Fibroblast of skin of left biceps (primary cell): ENCODE data around the gene MMEL1.
"Not testable (repeated sequence)": the region's sequence is repeated elsewhere in the genome, so short reads cannot be mapped to it uniquely, and the experiment has no call there.

Experiments used
- DNase-seq, 2 experiments: peaks; one replicate each; pipeline ENCODE4 v3.0.0-alpha.2; 2013; ENCODE audit warnings: low read depth in 2 of 2

Gene MMEL1

DNA sequence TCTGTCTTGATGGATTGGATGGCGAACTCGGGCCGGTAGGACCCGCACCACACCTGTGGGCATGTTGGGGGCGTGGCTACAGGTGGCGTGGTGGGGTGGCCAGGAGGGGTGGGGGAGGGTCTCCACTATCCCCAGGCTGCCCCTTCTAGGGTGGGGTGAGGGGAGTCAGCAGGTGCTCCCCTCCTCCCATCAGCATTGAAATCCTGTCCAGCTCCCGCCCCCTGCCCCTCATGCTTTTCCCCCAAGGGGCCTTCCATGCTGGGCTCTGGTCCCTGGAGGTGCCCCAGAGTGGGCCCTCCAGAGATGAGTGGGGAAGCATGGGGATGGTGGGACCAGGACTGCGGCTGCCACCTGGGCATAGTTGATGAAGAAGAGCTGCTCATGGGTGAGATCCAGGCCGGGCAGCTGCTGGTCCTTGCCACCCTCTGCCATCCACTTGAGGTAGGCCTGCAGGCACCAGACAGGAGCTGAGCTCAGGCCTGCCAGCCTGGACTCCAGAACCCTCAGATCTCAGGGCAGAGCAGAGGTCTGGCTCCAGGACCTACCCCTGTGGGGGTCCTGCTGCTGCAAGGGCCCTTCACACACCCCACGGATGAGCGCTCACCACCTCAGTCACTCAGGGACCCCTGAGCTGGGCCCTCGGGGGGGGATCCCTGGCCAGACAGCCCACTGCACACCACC lies 41.1 kb downstream of the MMEL1 start:
- DNase-seq, result no peak

DNA sequence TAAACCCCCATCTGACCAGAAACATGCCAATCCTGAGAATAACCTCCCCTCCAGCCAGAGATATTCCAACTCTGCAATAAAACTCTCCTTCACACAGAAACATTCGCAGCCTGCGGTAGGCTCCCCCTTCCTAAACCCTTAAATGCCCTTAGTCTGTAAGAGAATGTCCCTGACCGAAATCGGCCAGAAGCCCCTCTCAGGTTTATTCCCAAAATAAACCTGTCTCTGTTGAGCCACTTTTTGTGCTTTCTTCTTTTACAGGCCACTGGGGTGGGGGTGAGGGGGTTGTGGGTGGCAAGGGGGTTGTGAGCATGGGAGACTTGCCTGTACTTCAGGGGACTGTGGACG lies 41.6 kb downstream of the MMEL1 start:
- no peak for DNase-seq

DNA sequence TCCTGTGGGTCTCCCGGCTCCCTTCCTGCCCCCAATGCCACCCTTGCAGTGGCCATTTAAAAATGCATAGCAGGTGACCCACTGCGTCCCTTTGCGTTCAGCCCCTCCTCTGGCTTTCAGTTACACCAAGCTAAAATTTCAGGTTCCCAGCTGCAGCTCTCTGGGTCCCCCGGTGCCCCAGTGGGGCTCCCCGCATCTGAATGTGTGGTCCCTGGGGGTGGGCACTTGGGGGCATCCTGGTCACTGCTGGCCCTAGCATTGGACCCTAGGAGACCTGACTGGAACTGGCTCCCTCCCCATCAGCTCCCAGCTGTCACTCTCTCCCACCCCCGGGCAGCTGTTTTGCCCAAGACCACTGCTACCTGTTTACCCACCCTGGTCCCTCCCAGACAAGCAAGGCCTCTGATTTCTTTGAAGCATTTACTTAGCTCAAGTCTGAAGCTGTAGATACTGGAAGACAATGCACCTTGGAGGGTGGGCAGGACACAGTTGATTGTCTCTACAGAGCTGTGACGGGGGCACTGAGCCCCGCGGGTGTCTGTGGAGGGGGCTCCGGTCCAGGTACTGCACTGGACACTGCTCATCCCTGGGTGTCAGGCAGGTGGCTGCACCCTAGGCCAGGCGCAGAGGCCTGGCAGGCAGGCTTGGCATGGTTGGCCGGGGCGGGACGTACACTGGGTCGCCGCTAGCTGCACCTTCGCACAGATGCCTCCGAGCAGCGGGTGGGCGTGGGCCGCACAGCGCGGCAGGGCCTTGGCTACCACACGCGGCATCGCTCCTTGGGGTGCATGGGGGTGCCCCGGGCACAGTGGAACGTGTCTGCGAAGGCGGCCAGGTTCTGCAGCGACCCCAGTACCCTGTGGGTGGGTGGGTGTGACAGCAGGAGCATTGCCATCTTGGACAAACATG lies 42.3 kb downstream of the MMEL1 start:
- DNase-seq, result no peak

DNA sequence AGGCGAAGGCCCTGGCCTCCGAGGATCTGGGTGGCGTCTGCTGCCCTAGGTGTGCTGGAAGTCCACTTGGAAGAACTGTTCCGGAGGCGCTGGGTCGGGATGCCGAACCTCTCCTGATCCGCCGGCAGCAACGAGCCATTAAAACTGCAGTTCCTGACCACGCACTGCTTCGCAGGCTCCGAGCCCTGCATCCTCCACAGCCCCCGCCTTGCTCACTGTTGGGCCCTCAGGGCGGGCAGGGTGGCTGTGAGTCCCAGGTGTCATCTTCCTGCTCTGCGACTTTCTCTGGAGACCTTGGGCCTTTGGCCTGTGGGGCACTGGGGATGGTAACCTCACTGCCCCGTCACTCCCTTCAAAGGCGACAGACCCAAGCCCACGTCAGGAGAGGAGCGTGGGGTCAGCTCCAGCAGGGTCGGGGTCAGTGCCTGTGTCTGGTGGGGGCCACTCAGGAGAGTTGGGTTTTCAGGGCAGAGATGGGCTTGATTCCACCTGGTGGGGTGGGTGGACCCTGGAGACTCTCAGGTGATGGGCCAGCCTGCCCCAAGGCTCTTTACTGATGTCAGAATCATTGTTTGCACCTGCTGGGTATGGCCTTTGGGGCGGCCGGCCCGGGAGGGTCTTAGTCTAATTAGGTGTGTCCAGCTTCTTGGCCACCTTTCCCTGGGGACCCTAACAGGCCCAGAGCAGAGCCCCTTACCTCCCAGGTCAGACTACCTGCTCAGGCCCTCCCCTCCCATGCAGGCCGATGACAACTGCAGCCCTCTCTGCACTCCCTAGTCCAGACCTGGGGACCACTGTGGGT lies 43.2 kb downstream of the MMEL1 start:
- DNase-seq, result no peak

DNA sequence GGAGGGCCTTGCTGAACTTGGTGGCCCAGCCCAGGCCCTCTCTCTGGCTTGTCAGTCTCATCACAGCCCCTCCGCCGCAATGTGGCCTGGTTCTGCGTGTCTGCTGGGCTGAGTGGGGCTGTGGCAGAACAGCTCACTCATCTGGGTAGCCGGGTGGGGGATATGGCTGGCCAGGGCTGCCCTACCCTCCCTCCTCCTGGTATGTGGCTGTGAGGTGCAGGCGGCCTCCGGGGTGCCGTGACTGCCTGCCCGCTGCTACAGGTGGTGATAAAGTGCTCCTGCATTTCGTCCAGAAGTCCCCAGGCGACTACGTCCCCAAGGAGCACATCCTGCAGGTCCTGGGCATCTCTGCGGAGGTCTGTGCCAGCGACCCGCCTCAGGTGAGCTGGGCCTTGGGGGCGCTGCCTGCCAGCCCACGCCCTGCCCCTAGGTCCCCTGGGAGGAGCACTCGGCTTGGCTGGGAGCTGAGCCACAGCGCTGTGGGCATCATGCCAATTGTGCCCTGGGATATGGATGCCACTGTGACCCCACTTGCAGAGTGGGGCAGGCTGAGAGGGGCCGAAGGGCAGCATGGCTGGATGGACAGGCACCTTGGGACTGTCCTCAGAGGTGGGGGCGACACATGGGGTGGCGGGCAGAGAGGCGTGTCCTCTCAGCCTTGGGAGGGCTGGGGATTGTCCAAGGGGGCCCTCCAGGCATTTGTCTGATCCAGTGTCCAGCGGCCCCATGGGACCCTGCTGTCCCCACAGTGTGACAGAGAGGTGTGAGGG lies 44.0 kb downstream of the MMEL1 start:
- DNase-seq, result no peak

DNA sequence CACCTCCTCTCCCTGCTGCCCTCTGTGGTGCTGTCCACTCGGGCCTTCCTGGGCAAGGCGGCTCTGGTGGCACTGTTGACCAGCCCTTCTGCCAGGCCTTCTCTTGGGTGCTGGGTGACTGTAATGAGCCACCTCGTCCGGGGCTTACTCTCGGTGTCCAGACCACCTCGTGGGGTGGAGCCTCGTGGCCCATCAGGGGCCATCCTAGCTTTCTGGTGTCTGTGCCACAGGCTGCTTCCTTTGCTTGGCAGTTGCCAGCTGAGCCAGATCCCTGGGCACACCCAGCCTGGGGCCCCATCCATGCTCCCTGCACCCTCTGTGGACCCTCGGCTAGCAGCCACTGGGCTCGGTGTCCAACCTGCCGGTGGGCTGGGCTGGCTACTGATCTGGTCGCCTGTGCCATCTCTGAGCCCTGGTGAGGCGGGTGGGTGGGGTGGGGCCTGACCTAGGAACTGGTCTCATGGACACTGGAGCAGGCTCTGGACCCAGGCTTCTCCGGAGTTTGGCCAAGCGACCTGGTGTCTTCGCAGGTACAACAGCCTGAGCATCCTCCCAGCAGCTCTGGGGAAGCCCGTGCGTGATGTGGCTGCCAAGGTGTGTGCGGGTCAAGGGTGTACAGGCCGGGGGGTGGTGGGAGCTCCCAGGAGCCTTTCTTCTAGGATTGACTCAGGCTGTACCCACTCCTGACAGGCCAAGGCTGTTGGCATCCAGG lies 44.8 kb downstream of the MMEL1 start:
- no peak for DNase-seq

DNA sequence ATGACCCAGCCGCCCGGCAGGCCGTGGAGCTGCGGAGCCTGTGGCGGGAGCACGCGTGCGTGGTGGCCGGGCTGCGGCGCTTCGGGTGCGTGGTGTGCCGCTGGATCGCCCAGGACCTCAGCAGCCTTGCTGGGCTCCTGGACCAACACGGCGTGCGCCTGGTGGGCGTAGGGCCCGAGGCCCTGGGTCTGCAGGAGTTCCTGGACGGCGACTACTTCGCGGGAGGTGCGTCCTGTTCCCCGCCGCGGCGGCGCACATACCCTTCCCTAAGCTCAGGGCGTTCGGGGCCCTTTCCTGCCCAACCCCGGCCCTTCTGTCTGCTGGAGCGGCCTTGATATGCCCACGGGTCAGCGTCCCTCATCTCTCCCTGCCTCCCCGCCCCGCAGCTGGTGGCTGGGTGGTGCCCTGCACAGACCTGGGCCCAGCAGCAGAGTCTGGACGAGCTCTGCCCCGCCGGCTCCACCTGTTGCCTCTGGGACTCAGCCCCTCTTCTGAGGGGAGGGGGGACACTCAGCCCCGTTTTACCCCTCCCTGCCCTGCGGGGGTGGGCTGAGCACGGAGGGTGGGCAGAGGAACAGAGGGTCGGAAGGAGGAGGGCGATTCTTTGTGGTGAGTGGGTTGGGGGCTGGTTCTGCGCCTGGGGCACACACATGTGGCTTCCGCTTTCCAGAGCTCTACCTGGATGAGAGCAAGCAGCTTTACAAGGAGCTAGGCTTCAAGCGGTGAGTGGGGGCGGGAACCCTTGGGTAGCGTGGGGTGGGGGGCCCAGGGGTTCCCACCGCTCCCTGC lies 45.6 kb downstream of the MMEL1 start:
- DNase-seq, result no peak

DNA sequence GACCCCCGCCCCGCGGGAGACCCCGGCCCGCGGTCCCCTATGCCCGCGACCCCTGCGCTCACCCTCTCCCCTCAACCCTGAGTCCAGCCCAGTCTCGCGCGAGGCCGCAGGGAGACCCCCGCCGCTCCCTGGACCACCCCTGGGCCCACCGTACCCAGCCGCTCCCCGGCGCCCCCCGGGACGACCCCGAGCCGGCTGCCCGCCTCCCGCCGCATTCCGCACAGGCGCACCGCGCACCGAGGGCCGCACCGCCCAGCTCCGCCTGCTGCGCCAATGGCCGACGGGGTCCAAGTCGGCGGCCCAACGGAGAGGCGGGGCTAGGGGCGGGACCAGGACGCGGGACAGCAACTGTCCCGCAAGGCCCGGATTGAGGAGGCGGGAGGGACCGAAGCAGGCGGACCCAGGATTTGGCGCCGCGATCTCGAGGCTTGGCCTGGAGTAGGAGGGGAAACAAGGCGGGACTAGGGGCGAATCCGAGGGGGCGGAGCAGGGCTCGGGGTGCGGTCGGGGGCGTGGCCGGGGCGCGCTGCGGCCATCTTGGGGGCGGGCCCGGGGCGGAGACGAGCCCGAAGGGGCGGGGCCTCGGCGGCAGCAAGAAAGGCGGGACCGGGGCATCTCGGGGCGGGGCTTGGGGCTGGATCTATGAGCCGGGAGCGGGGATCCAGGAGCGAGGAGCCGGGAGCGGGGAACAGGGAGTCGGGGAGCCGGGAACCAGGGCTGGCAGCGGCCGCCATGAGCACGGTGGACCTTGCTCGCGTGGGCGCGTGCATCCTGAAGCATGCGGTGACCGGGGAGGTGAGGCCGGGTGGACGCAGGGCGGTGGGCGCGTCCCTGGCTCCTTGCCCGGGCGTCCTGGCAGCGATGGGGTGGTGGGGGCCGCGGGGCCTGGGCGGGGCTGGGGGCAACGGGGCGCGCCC lies 46.4 kb downstream of the MMEL1 start, which contains the start of gene PRXL2B:
Gene PRXL2B (plus strand): TSS at position 624 of the 917 bp plus-strand sequence. CDS start 109 bp downstream, at position 733.
- peak; percentile 97 to 98 for DNase-seq

DNA sequence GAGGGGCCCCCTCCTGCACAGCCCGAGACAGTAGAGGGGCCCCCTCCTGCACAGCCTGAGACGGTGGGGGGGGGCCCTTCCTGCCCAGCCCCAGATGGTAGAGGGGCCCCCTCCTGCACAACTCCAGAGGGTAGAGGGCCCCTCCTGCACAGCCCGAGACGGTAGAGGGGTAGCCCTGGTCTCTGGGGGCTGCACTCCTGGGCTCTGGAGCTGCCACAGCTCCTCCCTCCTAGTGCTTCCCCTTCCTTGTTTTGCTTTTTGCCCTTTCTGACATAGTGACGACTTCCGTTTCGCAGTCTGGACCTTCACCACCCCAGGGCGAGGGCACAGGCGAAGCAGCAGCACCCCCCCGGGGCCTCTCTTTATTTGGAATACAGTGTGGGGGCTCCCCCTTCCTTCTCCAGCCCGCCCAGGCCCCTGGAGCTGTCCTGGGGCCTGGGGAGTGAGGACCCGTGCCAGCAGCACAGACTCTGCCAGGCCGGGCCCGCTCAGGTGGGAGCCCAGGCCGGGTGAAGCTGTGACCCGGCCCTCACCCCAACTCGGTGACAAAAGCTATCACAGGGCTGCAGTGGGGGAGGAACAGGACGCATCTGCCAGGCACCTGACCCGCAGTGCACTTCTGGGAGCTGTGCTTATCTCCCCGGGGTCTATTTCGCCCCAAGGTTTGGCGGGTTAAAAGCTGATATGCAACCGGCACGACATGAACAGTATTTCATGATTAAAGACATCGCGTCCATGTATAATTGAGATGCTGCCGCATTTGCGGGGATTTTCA lies 47.3 kb downstream of the MMEL1 start:
- no peak for DNase-seq

DNA sequence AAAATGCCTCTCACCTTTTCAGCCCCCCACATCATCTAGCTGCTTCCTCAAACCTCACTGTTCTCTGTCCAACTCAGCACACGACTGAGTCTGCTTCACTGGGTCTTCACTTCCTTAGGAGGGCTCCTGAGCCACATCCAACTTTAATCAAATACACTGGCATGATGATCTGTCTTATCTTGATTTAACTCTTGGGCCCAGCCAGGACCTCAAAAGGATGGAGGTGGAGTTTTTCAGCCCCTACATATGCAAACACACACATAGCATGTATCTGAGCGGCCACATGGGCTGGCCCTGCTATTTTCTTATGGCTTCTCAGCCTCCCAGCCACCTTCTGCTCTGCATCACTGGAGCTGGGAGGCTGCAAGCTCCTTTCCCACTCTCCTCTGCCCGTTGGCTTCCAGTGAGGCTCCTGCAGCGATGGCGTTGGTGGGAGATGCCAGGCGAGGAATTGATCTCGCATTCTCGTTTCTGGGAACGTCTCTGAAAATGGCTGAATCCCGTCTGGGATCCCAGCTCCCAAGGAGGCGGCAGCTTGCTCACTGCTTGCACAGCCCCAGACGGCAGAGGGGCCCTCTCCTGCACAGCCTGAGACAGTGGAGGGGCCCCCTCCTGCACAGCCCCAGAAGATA lies 48.0 kb downstream of the MMEL1 start:
- no peak for DNase-seq

DNA sequence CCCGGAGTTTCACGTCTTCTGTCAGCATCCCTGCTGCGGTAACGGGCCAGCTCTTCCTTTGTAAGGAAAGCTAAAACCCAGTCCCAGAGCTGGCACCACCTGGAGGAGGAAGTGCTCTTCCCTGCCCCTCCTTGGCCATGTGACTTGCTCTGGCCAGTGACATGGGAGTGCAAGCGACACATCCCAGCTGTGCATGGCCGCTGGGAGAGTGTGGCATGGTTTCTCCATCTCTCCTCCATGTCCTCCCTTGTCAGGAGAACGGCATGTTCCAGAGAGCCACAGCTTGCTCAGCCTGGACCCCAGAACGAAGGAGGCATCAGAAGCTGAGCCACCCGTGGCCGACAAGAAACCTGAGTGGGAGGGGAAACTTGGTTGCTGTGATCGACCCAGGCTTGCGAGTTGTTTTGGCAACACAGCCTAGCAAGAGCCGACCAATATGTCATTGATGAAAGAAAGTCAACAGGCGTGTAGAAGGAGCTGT lies 48.9 kb downstream of the MMEL1 start:
- DNase-seq, result no peak

DNA sequence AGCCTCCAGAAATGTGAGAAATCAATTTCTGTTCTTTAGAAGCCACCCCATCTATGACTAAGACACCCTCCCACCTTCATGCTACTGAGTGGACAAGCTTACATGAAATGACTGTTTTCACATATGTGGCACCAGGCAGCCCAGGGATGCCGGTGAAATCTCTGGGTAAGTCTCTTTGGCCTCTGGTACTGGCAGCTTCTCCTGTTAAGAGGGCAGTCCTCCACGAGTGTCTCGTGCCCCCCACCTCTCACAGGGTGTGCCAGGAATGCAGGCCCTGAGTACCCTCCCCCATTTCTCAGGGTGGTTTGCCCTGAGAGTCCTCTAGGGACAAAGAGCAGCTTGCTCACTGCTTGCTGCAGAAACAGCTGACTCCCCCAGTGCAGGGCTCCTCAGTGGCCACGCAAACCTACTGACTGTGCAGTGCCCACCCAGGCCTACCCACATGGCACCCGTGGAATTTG lies 49.5 kb downstream of the MMEL1 start:
- DNase-seq, result no peak

DNA sequence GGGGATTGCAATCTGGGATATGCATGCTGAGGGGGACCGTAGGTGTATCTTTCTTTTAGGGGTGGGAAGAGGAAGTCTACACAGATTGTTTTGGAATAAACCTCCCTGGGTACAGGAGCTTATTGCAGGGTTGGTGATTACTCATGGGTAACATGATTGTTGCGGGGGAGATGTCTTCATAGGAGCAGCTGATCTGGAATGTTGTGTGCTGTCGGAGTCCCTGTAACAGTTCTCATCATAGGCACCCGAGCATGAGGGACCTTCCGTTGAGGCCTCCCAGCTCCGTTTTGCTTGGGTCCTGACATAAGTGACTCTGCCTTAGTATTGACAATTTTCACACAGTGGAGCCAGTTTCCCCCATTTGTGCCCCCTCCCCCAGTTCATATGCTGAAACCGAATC lies 50.4 kb downstream of the MMEL1 start:
- no peak for DNase-seq

DNA sequence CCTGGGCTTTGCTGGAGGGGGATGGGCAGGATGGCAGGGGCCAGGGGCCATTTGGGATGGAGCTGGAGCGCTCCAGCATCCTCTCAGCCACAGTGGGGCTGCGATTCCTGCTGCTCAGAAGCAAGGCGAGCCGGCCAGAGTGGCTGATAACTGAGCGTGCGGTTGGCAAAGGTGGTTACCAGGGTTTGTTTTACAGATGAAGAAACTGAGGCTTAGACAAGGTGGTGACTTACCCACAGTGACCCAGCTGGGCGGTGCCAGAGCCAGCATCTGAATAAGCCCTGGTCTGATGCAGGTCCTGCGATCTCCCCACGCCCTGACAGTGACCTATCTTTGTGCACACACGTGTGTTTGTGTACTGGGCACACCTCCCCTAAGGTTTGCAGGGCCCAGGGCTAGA lies 52.1 kb downstream of the MMEL1 start:
- DNase-seq, result no peak

DNA sequence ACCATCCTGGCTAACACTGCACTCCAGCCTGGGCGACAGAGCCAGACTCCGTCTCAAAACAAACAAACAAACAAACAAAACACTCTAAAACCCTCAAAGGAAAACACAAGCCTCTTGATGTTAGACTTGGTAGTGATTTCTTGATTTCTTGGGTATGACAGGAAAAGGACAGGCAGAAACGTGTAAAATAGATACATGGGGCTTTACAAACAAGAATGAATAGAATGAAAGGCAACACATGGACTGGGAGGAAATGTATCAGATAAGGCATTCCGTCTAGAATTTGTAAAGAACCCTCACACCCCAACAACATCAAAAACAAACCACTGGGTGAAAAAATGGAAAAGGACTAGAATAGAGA lies 54.1 kb downstream of the MMEL1 start:
- no peak for DNase-seq

DNA sequence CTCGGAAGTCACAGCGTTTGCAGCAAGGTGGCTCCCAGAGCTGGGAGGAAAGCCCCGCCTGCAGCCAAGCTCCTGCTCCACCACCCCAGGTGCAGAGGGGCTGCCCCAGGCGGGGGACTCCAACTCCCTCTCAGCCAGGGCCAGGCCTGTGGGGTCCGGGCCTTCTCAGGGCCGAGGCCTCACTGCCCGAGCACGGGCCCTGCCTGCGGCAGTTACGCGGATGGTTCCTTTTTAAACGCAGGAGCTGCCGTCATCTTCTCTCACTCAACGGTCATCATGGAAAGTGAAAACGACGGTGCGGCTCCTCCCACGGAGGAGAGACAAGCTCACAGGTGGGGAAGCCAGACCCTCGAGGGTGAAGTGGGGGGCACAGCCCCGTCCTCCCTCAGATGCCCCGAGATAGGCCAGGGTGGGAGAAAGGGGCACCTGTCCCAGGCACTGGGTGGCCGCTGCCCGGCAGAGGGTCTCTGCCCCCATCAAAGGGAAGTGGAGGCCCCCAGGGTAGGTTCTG lies 55.2 kb downstream of the MMEL1 start:
- DNase-seq, result not testable (repeated sequence)
